SK-N-SH treated with all-trans-retinoic acid at 6 μM for 48 hours (cell line): ENCODE data around the gene TLX2.

ENCODE experiments used
- GLIS3 ChIP-seq: fragments of 250-450 bp; sonication (Bioruptor Pico); IDR thresholded peaks from 2 replicates; pipeline ENCODE4 v1.5.0; 2020; ENCODE audit warnings: mild to moderate bottlenecking, moderate library complexity
- OSR1 ChIP-seq: fragments of 250-450 bp; sonication (Bioruptor Pico); IDR thresholded peaks from 2 replicates; pipeline ENCODE4 v1.8.0; 2022; ENCODE audit warnings: moderate library complexity, mild to moderate bottlenecking, inconsistent platforms
- RARB ChIP-seq: fragments of 250-450 bp; sonication (Bioruptor Pico); IDR thresholded peaks from 2 replicates; pipeline ENCODE4 v1.8.0; 2021; ENCODE audit warnings: mild to moderate bottlenecking, moderate library complexity
- SNAI2 ChIP-seq: fragments of 250-450 bp; sonication (Bioruptor Pico); IDR thresholded peaks from 2 replicates; pipeline ENCODE4 v1.5.0; 2020; ENCODE audit warnings: mild to moderate bottlenecking, moderate library complexity
- ZFP30 ChIP-seq: fragments of 450-650 bp; formaldehyde crosslinking; IDR thresholded peaks from 2 replicates; pipeline ENCODE4 v1.5.0; 2022; ENCODE audit warnings: mild to moderate bottlenecking, moderate library complexity
- ZNF70 ChIP-seq: fragments of 450-650 bp; formaldehyde crosslinking; IDR thresholded peaks from 2 replicates; pipeline ENCODE4 v1.5.0; 2020; ENCODE audit warnings: mild to moderate bottlenecking, moderate library complexity

GRCh38 chr2:74537140-74537539 lies 22.9 kb downstream of the TLX2 start:
- TF ChIP-seq RARB (CRISPR knock-in tag) (no peak), GLIS3 (no peak), ZFP30 (CRISPR knock-in tag) (no peak), SNAI2 (CRISPR knock-in tag) (no peak), OSR1 (CRISPR knock-in tag) (no peak), ZNF70 (no peak)
